Stimulated activated CD4-positive, alpha-beta T cell treated with anti-CD3 and anti-CD28 coated beads, TNF-alpha, amount 100 ng/mL, for 4 hours (primary cell): ENCODE measurements around the gene PRRT1.
"Not testable (repeated sequence)": the region's sequence is repeated elsewhere in the genome, so short reads cannot be mapped to it uniquely, and the experiment has no call there.

Experiments
- DNase-seq, 3 experiments: peaks; one replicate each; pipeline ENCODE4 v3.0.0-alpha.2; 2020; ENCODE audit warnings: low read depth in 3 of 3

The PRRT1 gene

DNA sequence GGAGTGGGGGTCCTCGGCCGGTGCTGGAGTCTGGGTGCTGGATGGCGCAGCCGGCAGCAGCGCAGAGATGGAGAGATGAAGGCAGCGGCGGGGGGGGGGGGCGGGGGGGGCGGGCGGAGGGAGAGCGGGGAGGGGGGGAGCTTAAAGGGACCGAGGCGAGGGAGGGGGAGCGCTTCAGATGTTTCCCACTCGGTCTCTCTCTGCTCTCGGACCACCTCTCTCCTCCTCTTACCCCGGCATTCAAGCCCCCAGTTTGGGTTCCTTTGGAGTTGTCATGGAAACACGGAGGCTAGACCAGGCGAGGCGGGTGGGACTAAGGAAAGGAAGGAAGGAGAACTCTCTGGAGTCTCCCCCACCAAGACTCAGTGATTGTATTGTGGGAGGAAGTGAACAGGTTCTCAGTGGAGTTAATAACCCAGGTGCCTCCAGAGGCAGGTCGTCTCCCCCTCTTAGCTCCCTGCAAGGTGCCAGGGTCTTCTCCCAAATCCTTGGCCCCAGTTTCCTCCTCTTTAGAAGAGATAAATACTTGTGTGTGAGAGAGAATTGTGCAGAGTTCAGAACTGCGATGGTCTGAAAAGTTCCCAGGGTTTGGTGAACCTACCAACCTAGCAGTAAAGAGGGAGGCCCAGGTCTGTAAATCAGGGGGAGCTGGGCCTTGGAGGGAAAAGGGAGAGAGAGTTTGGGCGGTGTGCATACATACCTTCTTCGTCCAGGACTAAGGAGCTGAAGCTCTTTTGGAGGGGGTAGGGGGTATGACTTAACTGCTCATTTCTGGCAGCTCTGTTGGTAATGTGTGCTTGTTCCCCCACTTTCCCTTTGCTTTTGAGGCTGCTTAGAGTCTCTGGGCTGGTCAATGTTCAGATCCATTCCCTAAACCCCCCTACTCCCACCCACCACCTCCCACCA is at the start of gene PRRT1:
TSS of gene PRRT1 (minus strand) at position 77 of the 906 bp plus-strand sequence. CDS start 112 bp downstream, outside the sequence.
- DNase-seq, result no peak

GRCh38 chr6:32200711-32201475 is 49.2 kb upstream of the PRRT1 start:
- no peak for DNase-seq

DNA sequence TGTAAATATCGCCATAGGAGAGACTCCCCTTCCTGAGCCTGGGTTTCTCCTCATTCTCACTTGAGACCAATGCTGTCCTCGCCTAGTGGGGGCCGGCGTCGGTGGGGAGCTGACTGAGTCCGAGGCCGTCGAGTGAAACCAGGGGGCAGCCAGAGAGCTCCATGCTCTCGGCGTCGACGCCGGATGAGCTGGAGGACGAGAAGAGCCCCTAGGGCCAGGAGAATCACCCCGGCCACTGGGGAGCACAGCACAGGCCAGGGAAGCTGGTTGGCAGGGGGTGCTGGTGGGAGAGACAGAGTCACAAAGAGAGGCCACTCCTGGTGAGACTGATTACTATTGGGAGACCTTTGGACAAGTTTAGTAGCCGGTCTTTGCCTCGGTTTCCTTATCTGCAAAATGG is 47.1 kb upstream of the PRRT1 start:
- DNase-seq, result no peak

- no peak for DNase-seq
Measured at GRCh38 chr6:32198345-32198696, 46.6 kb upstream of the PRRT1 start.

DNA sequence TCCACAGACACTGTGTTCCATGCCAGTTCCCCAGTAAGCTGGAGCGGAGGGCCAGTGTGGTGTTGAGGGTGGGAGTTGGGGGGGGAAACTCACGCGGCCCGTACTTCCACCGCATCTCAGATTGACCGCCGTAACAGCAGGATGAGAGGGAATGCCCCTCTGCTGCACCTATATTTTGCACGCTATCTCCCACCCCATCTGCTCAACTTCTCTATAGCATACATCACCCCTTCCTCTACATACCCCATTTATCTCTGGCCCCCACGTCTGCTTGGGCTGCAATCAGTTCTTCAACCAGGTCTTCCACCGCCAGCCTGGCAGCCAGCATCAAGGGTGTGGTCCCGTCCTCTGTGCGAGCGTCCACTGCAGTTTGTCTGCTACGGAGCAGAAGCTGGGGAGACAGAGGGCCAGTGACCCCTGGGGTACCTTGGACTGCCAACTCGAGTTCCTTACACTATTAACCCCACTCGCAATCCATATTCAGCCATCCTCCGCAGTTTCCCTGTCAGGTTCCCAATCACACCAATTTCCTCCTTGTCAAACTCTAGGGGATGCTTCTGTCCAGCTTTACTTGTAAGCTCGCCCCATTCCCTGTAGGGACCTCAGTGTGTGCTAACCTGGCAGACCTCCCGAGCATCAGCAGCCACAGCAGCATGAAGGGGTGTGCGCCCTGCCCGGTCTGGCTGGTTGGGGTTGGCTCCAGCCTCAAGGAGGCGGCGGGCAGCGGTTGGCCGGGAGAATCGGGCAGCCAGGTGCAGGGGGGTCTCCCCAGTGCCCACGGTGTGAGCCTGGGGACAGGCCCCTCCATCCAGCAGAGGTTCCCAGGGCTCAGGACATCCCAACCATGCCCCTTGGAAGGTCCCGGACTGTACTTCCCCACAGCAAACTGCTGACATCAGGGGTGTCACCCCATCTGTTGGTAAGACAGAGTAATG is 45.2 kb upstream of the PRRT1 start:
- DNase-seq, result no peak

DNA sequence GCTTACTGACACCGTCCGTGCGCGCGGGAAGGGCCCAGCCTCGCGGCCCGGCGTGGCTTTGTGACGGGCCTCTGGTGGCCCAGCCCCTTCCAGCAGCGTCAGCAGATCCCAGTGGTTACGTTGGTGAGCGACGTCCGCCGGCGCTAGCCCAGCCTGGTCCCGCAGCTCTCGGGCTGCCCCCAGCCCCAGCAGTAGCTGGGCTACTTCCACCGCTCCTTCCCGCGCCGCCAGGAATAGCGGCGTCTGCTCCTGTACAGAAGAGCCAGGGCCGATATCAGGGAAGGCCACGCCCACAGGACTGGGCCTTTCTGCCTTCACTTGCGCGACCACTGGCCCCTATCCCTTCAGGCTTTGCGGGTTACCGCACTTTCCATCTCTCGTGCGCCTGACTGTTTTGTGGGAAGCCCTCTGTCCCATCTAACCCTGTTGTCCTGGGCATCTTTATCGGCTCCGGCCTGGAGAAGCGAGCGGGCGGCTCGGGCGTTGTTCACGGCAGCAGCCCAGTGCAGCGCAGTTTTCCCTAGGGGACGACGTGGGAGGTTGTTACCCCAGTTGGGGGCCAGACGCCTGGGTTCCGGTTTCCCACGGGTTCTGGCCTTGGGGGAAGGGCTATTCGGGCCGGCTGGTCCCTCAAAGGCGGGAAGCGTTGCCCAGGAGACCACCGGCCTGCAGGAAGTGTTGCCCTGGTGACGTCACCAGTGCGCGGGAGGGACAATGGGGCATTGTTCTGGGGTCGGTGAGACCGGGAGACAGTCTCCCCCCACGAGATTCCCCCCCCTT is 44.4 kb upstream of the PRRT1 start:
- DNase-seq, result peak in 1 of 3 experiments; percentile 40

- peak; percentile 98 to 100 (median 99) for DNase-seq
Measured at GRCh38 chr6:32195652-32195901, 43.8 kb upstream of the PRRT1 start.

DNA sequence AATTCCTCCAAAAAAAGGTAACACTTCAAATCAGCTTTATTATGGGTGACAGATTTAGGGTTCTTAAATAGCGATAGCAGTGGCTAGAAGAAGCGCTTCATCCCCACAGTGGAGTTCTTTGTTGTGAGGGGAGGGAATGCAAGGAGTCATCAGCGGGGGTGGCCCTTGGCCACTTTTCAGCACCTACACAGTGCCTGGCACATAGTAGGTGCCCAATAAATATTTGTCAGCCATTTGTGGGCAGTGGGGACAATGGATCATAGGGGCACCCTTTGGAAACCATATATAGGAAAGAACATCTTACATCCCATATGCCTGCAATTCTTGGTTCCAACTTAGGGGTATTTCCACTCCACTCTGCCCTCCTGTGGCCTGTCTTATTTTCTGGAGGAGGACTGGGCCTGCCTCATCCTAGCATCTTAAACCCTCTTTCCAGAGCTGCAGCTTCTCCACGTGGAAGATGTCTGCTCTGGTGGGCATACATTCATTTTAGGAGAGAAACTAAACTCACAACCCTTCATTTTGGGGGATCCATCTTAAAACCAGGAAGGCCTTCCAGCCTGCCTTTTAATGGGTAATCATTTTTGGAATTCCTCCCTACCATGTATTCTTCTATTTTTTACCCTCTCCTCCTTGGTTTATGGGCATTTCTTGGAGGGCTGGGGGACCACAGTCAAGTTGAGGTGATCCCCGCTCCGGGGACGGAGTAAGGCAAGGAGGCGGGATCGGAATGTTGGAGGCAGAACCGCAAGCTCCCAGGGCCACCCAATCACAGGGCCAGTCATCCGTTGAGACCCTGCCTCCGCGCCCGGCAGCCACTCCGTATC is 43.3 kb upstream of the PRRT1 start:
- DNase-seq, result no peak

DNA sequence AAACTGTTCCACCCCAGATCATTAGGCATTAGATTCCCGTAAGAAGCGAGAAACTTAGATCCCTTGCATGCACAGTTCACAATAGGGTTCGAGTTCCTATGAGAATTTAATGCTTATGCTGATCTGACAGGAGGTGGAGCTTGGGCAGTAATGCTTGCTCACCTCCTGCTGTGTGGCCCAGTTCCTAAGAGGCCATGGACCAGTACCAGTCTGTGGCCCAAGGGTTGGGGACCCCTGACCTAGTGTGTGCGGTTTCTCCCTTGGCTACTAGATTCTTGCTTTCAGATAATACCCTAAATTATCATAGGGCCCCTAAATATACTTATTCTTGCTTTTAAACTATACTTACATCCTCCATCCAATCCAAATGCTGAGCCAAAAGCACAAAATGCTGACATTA is 42.6 kb upstream of the PRRT1 start:
- no peak for DNase-seq

DNA sequence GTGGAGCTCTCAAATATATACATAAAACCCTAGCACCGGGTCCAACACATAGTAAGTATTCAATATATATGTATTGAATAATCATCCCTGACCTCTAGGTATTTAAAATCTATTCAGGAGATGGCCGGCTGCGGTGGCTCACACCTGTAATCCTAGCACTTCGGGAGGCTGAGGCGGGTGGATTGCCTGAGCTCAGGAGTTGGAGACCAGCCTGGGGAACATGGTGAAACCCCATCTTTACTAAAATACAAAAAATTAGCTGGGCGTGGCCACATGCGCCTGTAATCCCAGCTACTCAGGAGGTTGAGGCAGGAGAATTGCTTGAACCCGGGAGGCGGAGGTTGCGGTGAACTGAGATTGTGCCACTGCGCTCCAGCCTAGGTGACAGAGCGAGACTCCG is 41.4 kb upstream of the PRRT1 start:
- DNase-seq, result not testable (repeated sequence)

GRCh38 chr6:32192608-32193039 is 40.9 kb upstream of the PRRT1 start, which contains the start of gene GPSM3:
GPSM3 (minus strand) TSS chr6:32192643; CDS start chr6:32192513, 130 bp downstream.
- DNase-seq, result no peak

- DNase-seq, result no peak
Measured at GRCh38 chr6:32191696-32192607, 40.2 kb upstream of the PRRT1 start.

DNA sequence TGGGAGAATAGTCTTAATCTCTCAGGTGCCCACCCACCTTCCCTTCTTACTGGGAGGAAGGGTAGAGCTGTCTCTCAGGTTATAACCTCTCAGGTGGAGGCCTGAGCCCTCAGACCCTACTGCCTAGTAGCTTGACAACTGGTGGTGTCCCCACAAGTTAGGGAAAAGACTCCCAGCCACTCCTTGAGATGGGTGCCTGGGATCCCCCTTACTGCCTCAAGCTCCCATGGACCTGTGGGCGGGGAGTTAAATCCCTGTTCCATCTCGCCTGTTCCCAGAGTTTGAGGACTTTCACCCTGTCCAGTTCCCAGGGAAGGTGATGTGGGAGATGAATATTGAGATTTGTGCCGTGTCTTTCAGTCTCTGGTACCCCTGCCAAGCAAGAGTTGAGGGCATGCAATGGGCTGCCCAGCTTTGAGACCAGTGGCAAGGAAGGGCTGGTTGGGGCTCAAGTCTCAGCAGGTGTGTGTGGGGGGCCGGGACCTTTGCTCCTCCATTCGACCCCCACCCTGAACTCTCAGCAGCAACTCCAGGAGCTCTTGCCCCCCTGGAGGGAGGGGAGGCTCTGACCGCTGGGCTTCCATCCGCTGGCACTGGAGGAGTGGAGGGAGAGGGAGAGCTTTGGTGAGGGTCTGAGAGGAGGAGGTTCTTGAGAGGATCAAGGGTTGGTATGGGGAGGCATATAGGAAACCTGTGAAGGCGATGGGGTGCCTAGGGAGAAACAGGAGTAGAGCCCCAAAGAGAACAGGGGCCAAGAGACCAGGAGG is 39.4 kb upstream of the PRRT1 start:
- no peak for DNase-seq

DNA sequence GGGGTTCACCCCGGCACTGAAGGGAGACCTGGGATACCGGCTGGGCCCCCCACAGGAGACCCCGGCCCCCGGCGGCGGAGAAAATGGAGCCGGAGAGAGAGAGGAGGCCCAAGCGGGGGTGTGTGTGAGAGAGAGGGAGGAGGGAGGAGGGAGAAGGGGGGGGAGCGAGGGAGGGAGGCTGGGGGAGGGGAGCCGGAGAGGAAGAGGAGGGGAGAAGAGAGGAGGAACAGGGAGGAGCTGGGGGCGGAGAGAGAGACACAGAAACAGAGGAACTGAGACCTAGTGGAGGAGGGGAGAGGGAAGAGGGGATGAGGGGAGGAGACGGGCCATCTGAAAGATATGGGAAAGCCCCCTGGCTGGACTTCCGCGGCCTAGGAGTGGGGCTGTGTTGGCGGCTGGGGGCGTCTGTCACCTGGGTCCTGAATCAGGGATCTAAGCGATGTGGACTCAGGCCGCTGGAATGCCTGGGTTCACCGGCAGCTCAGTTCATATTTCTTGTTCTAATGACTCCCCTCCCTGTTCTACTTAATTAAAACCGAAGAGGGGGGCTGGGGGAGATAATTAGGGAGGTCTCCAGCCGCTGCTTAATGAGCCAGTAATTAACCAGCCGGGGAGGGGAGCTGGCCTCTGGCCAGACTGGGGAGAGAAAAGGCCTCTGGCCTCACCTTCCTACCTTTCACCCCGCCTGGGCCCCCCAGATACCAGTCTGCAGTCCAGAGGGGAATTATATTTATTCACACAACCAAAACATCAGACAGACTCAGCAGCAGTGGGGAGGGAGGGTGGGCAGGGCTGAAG is 38.5 kb upstream of the PRRT1 start, which contains the start of gene PBX2:
TSS of gene PBX2 (minus strand) at position 149 of the 798 bp plus-strand sequence. CDS start 287 bp downstream, outside the sequence.
- peak; percentile 73 to 82 (median 75) for DNase-seq

GRCh38 chr6:32189742-32190053 is 38.0 kb upstream of the PRRT1 start:
- DNase-seq, result no peak

GRCh38 chr6:32189069-32189741 is 37.5 kb upstream of the PRRT1 start:
- DNase-seq, result no peak
